ENCODE results near the gene RBM7.

- no peak for TF ChIP-seq CTCF (IDR thresholded peaks at IDR 0.05; ENCODE audit: low read depth, low read length, missing input control)
- TF ChIP-seq SP1 (IDR thresholded peaks at IDR 0.05) = no peak
- TF ChIP-seq MAX (IDR thresholded peaks at IDR 0.05) = no peak
- no peak for TF ChIP-seq EGR1 (IDR thresholded peaks at IDR 0.05; ENCODE audit: low read depth in 2 of 2)
- TF ChIP-seq YY1 (IDR thresholded peaks at IDR 0.05) = no peak
- no peak for TF ChIP-seq REST (IDR thresholded peaks at IDR 0.05)
- TF ChIP-seq TAF1 (conservative IDR thresholded peaks at IDR 0.05) = no peak
- no peak for TF ChIP-seq ZBTB33 (IDR thresholded peaks at IDR 0.05)
- TF ChIP-seq FOXA2 (IDR thresholded peaks at IDR 0.05) = no peak
- no peak for TF ChIP-seq RAD21 (IDR thresholded peaks at IDR 0.05)
- no peak for TF ChIP-seq ATF3 (IDR thresholded peaks at IDR 0.05)
These were observed 42.1 kb downstream of the RBM7 start for GRCh38 chr11:114442536-114442935.

All from liver (tissue), 3 donors.